HCT116 (cell line): Measurements from ENCODE around the gene RMDN2. TPM values are rescaled to one million over a fixed set of nuclear protein-coding genes. Genes with fewer than 3 reads are reported as not detected.

Experiments
- ATAC-seq: fragments of 200-7000 bp; cut with Tn5 transposase; 2 replicates; pipeline ENCODE4 v1.9.1; 2020; ENCODE audit warnings: mild to moderate bottlenecking, moderate library complexity
- BruUV-seq: library from RNA; stranded (reverse); fragments of 400-500 nt; replicated peaks from 2 replicates; lab custom pipeline; 2021; lab: Mats Ljungman, UMichigan
- CTCF ChIA-PET: fragments of 300-600 bp; sonication (Branson Sonifier 250); formaldehyde crosslinking; loops from one replicate; lab custom pipeline; 2021; ENCODE audit warnings: antibody characterized with exemption; lab: Charles Lee
- POLR2A ChIA-PET: fragments of 300-600, 350-600 bp; sonication (Branson Sonifier 250); formaldehyde crosslinking; loops from one replicate; lab custom pipeline; 2021; ENCODE audit warnings: antibody characterized with exemption; lab: Charles Lee
- RAD21 ChIA-PET, 2 experiments: fragments of 300-600 bp; sonication (Branson Sonifier 250); formaldehyde crosslinking; loops; one replicate each; lab custom pipeline; 2023; ENCODE audit warnings: low total read pairs in 2 of 2; ENCODE audit not compliant: uncharacterized antibody in 2 of 2, unreplicated experiment in 2 of 2, low non-redundant PET in 1 of 2; lab: Charles Lee
- DNase-seq: peaks from one replicate; pipeline ENCODE4 v3.0.0-alpha.2; 2010; ENCODE audit warnings: low read depth, low spot score
- H2AFZ ChIP-seq: fragments of 200-600 bp; shearing (Covaris generic), sonication (generic); 2 replicates; pipeline ENCODE4 v1.6.1; 2017; ENCODE audit warnings: low read depth, mixed run types, mixed read lengths, antibody characterized with exemption, low read length; ENCODE audit not compliant: poor library complexity, severe bottlenecking
- H3K27ac ChIP-seq: 2 replicates; pipeline ENCODE4 v1.5.1; 2012; ENCODE audit warnings: low read depth, low read length
- H3K27me3 ChIP-seq: fragments of 200-600 bp; sonication (generic); 2 replicates; pipeline ENCODE4 v1.6.1; 2016; ENCODE audit warnings: mixed run types, low read length, mixed read lengths; ENCODE audit not compliant: insufficient read depth
- H3K36me3 ChIP-seq, 2 experiments: fragments of 200-500 bp in 1 of 2; fragments of 200-600 bp in 1 of 2; sonication (Bioruptor generic) in 1 of 2; sonication (generic) in 1 of 2; 2 replicates each; pipeline versions ENCODE4 v1.5.1 to v1.6.1; 2014 to 2016; ENCODE audit warnings: low read length in 2 of 2, inconsistent platforms in 1 of 2, mixed read lengths in 1 of 2, mixed run types in 1 of 2; ENCODE audit not compliant: insufficient read depth in 2 of 2, control insufficient read depth in 1 of 2
- H3K4me1 ChIP-seq, 2 experiments: fragments of 200-600 bp in 1 of 2; sonication (generic) in 1 of 2; 2 replicates each; pipeline versions ENCODE4 v1.5.1 to v1.6.1; 2012 to 2017; ENCODE audit warnings: low read length in 2 of 2, inconsistent platforms in 1 of 2, mild to moderate bottlenecking in 1 of 2, mixed read lengths in 1 of 2, mixed run types in 1 of 2, moderate library complexity in 1 of 2; ENCODE audit not compliant: insufficient read depth in 2 of 2, control insufficient read depth in 1 of 2
- H3K4me2 ChIP-seq: fragments of 200-600 bp; sonication (generic); 2 replicates; pipeline ENCODE4 v1.6.1; 2017; ENCODE audit warnings: mixed run types, low read length, mixed read lengths
- H3K4me3 ChIP-seq, 2 experiments: fragments of 200-600 bp in 1 of 2; sonication (generic) in 1 of 2; replicated peaks in 1 of 2; 2 replicates each; pipeline ENCODE4 v1.5.1; 2011 to 2016; ENCODE audit warnings: low read length in 2 of 2, control low read depth in 1 of 2, low read depth in 1 of 2, mild to moderate bottlenecking in 1 of 2, mixed read lengths in 1 of 2, mixed run types in 1 of 2
- H3K79me2 ChIP-seq: fragments of 200-600 bp; sonication (generic); 2 replicates; pipeline ENCODE4 v1.6.1; 2017; ENCODE audit warnings: mild to moderate bottlenecking, mixed run types, low read length, moderate library complexity, mixed read lengths; ENCODE audit not compliant: insufficient read depth
- H3K9ac ChIP-seq: fragments of 200-600 bp; sonication (generic); 2 replicates; pipeline ENCODE4 v1.6.1; 2016; ENCODE audit warnings: low read length, mixed read lengths
- H3K9me2 ChIP-seq: fragments of 200-600 bp; sonication (generic), shearing (Covaris generic); 2 replicates; pipeline ENCODE4 v1.6.1; 2017; ENCODE audit warnings: mixed run types, mild to moderate bottlenecking, moderate library complexity; ENCODE audit not compliant: insufficient read depth
- H3K9me3 ChIP-seq, 2 experiments: fragments of 200-500 bp in 1 of 2; fragments of 200-600 bp in 1 of 2; sonication (Bioruptor generic) in 1 of 2; sonication (generic) in 1 of 2; 2 replicates each; pipeline ENCODE4 v1.6.1; 2014 to 2017; ENCODE audit warnings: low read length in 2 of 2, mixed read lengths in 2 of 2, inconsistent platforms in 1 of 2, low read depth in 1 of 2, mild to moderate bottlenecking in 1 of 2, mixed run types in 1 of 2, moderate library complexity in 1 of 2; ENCODE audit not compliant: control insufficient read depth in 1 of 2, insufficient read depth in 1 of 2
- H4K20me1 ChIP-seq: fragments of 200-600 bp; sonication (generic), shearing (Covaris generic); 2 replicates; pipeline ENCODE4 v1.6.1; 2017; ENCODE audit warnings: mixed run types, mild to moderate bottlenecking, moderate library complexity; ENCODE audit not compliant: insufficient read depth
- CBX3 ChIP-seq: IDR thresholded peaks from 2 replicates; pipeline ENCODE4 v1.6.1; 2012; ENCODE audit warnings: low read depth
- EZH2 ChIP-seq: fragments of 200-600 bp; sonication (generic); IDR thresholded peaks from 2 replicates; pipeline ENCODE4 v1.6.1; 2017; ENCODE audit warnings: antibody characterized with exemption, mixed run types
- EZH2phosphoT487 ChIP-seq: fragments of 200-600 bp; IDR thresholded peaks from 2 replicates; pipeline ENCODE4 v1.6.1; 2018; ENCODE audit warnings: antibody characterized with exemption, borderline replicate concordance
- FOSL1 ChIP-seq: IDR thresholded peaks from 2 replicates; pipeline ENCODE4 v1.6.1; 2012; ENCODE audit warnings: low read depth
- POLR2AphosphoS5 ChIP-seq: IDR thresholded peaks from 2 replicates; pipeline ENCODE4 v1.6.1; 2011; ENCODE audit warnings: mild to moderate bottlenecking, low read depth, low read length, moderate library complexity
- RAD21 ChIP-seq: IDR thresholded peaks from 2 replicates; pipeline ENCODE4 v1.6.1; 2012; ENCODE audit warnings: low read depth, mild to moderate bottlenecking
- SRF ChIP-seq: IDR thresholded peaks from 2 replicates; pipeline ENCODE4 v1.6.1; 2012; ENCODE audit warnings: low read depth
- TCF7L2 ChIP-seq: IDR thresholded peaks from 2 replicates; pipeline ENCODE4 v1.7.0; 2011; ENCODE audit warnings: borderline replicate concordance, inconsistent platforms; ENCODE audit not compliant: insufficient read depth, insufficient read length; ENCODE audit errors: extremely low read depth
- YY1 ChIP-seq: IDR thresholded peaks from 2 replicates; pipeline ENCODE4 v1.6.1; 2011; ENCODE audit warnings: low read length, low read depth, moderate library complexity, mild to moderate bottlenecking; ENCODE audit not compliant: insufficient replicate concordance; ENCODE audit errors: extremely low read depth
- ZFX ChIP-seq: fragments of 450-650 bp; IDR thresholded peaks from 2 replicates; pipeline ENCODE4 v1.6.1; 2017
- intact Hi-C: fragments of 100-400 bp; cut with micrococcal nuclease; formaldehyde crosslinking; loops from 2 replicates; pipeline ENCODE4 v1.10.0; 2022
- total RNA-seq: library from RNA; stranded (reverse); gene quantifications from one replicate; pipeline ENCODE4 v1.2.1, GENCODE V29; 2021; ENCODE audit not compliant: unreplicated experiment
- TF ChIP-seq, protein P1 (sequence below): IDR thresholded peaks from 2 replicates; pipeline ENCODE4 v1.6.1; 2012

Gene RMDN2
- total RNA-seq, 1 experiment from 2014 or later: 4.5 TPM

GRCh38 chr2:38037325-38037724, 112.2 kb downstream of the RMDN2 start:
- RAD21 ChIA-PET: no interaction called here
- no peak overlapping the region for H3K4me3 ChIP-seq
- no TSS peak for BruUV-seq
- H3K27ac ChIP-seq: no peak overlapping the region
- no peaks in the 10 kb centered on the region for H3K9me3 ChIP-seq
- intact Hi-C loops: no loop called here
- no peak for ATAC-seq
- H3K9me2 ChIP-seq: no peaks in the 10 kb centered on the region
- H3K79me2 ChIP-seq: no peaks in the 10 kb centered on the region
- DNase-seq: no peak
- POLR2A ChIA-PET: no interaction called here
- H3K4me1 ChIP-seq: no peaks in the 10 kb centered on the region
- CTCF ChIA-PET: interaction anchor here (2.0 kb wide), 1 partner anchor 39 kb away, joined by 5 read pairs; the partner anchor contains the start of gene CYP1B1
- H2AFZ ChIP-seq: no peak overlapping the region
- no peaks in the 10 kb centered on the region for H3K27me3 ChIP-seq
- H4K20me1 ChIP-seq: no peaks in the 10 kb centered on the region
- H3K9ac ChIP-seq: no peak overlapping the region
- H3K4me2 ChIP-seq: no peak overlapping the region
- no peaks in the 10 kb centered on the region for H3K36me3 ChIP-seq
- TF ChIP-seq TCF7L2 (no peak), RAD21 (no peak), EZH2 (no peak), ZFX (no peak), YY1 (no peak), CBX3 (no peak), EZH2phosphoT487 (no peak), FOSL1 (no peak), SRF (no peak), POLR2AphosphoS5 (no peak)
- TF ChIP-seq, protein P1, sequence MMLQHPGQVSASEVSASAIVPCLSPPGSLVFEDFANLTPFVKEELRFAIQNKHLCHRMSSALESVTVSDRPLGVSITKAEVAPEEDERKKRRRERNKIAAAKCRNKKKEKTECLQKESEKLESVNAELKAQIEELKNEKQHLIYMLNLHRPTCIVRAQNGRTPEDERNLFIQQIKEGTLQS: no peak
